SK-N-SH treated with all-trans-retinoic acid at 6 μM for 48 hours (cell line): ENCODE measurements around the gene SORCS3.

Experiments used
- ATAC-seq: fragments of 200-7000 bp; cut with Tn5 transposase; 3 replicates; pipeline ENCODE4 v1.9.1; 2020; ENCODE audit warnings: mild to moderate bottlenecking, moderate library complexity
- ARNTL ChIP-seq: fragments of 450-650 bp; formaldehyde crosslinking; IDR thresholded peaks from 2 replicates; pipeline ENCODE4 v1.5.0; 2020; ENCODE audit warnings: low read depth, mild to moderate bottlenecking, moderate library complexity, borderline replicate concordance
- BACH2 ChIP-seq: fragments of 250-450 bp; sonication (Bioruptor Pico); IDR thresholded peaks from 2 replicates; pipeline ENCODE4 v1.9.0; 2021; ENCODE audit warnings: mild to moderate bottlenecking, borderline replicate concordance
- CREB5 ChIP-seq: fragments of 250-450 bp; sonication (Bioruptor Pico); IDR thresholded peaks from 2 replicates; pipeline ENCODE4 v1.5.1; 2020; ENCODE audit warnings: low read depth, mild to moderate bottlenecking, moderate library complexity
- CSDC2 ChIP-seq: fragments of 250-450 bp; sonication (Bioruptor Pico); IDR thresholded peaks from 2 replicates; pipeline ENCODE4 v1.5.0; 2020; ENCODE audit warnings: mild to moderate bottlenecking, moderate library complexity
- ESRRG ChIP-seq: fragments of 250-450 bp; sonication (Bioruptor Pico); IDR thresholded peaks from 2 replicates; pipeline ENCODE4 v1.6.1; 2021; ENCODE audit warnings: mild to moderate bottlenecking
- GLIS3 ChIP-seq: fragments of 250-450 bp; sonication (Bioruptor Pico); IDR thresholded peaks from 2 replicates; pipeline ENCODE4 v1.5.0; 2020; ENCODE audit warnings: mild to moderate bottlenecking, moderate library complexity
- ISL1 ChIP-seq: fragments of 250-450 bp; sonication (Bioruptor Pico); IDR thresholded peaks from 2 replicates; pipeline ENCODE4 v2.1.2; 2022; ENCODE audit warnings: mild to moderate bottlenecking, moderate library complexity
- OSR1 ChIP-seq: fragments of 250-450 bp; sonication (Bioruptor Pico); IDR thresholded peaks from 2 replicates; pipeline ENCODE4 v1.8.0; 2022; ENCODE audit warnings: moderate library complexity, mild to moderate bottlenecking, inconsistent platforms
- PATZ1 ChIP-seq: fragments of 250-450 bp; sonication (Bioruptor Pico); IDR thresholded peaks from 2 replicates; pipeline ENCODE4 v1.8.0; 2020; ENCODE audit warnings: mild to moderate bottlenecking, moderate library complexity, borderline replicate concordance
- POU6F1 ChIP-seq: fragments of 250-450 bp; sonication (Bioruptor Pico); IDR thresholded peaks from 2 replicates; pipeline ENCODE4 v1.8.0; 2021; ENCODE audit warnings: low read depth, mild to moderate bottlenecking, moderate library complexity, borderline replicate concordance
- PPARA ChIP-seq: fragments of 250-450 bp; sonication (Bioruptor Pico); IDR thresholded peaks from 2 replicates; pipeline ENCODE4 v1.5.0; 2020; ENCODE audit warnings: mild to moderate bottlenecking, borderline replicate concordance
- RARB ChIP-seq: fragments of 250-450 bp; sonication (Bioruptor Pico); IDR thresholded peaks from 2 replicates; pipeline ENCODE4 v1.8.0; 2021; ENCODE audit warnings: mild to moderate bottlenecking, moderate library complexity
- SNAI2 ChIP-seq: fragments of 250-450 bp; sonication (Bioruptor Pico); IDR thresholded peaks from 2 replicates; pipeline ENCODE4 v1.5.0; 2020; ENCODE audit warnings: mild to moderate bottlenecking, moderate library complexity
- TCF4 ChIP-seq: fragments of 250-450 bp; sonication (Bioruptor Pico); IDR thresholded peaks from 2 replicates; pipeline ENCODE4 v1.8.0; 2021; ENCODE audit warnings: mild to moderate bottlenecking, moderate library complexity, borderline replicate concordance
- TOX ChIP-seq: fragments of 250-450 bp; sonication (Bioruptor Pico); IDR thresholded peaks from 2 replicates; pipeline ENCODE4 v1.8.0; 2021; ENCODE audit warnings: mild to moderate bottlenecking, moderate library complexity, borderline replicate concordance
- TSHZ2 ChIP-seq: fragments of 250-450 bp; sonication (Bioruptor Pico); IDR thresholded peaks from 2 replicates; pipeline ENCODE4 v1.5.0; 2020; ENCODE audit warnings: mild to moderate bottlenecking, moderate library complexity
- ZC3H10 ChIP-seq: fragments of 250-450 bp; sonication (Bioruptor Pico); IDR thresholded peaks from 2 replicates; pipeline ENCODE4 v1.5.1; 2021; ENCODE audit warnings: mild to moderate bottlenecking, moderate library complexity
- ZFP3 ChIP-seq: fragments of 250-450 bp; sonication (Bioruptor Pico); IDR thresholded peaks from 2 replicates; pipeline ENCODE4 v1.5.0; 2020; ENCODE audit warnings: mild to moderate bottlenecking, moderate library complexity
- ZFP30 ChIP-seq: fragments of 450-650 bp; formaldehyde crosslinking; IDR thresholded peaks from 2 replicates; pipeline ENCODE4 v1.5.0; 2022; ENCODE audit warnings: mild to moderate bottlenecking, moderate library complexity
- ZNF565 ChIP-seq: fragments of 450-650 bp; formaldehyde crosslinking; conservative IDR thresholded peaks from 2 replicates; pipeline ENCODE4 v1.5.0; 2020; ENCODE audit warnings: low read depth, mild to moderate bottlenecking, moderate library complexity
- ZNF8 ChIP-seq: fragments of 450-650 bp; formaldehyde crosslinking; IDR thresholded peaks from 2 replicates; pipeline ENCODE4 v1.5.0; 2020; ENCODE audit warnings: mild to moderate bottlenecking, moderate library complexity

SORCS3 gene

GRCh38 chr10:104809288-104810090 is 168.4 kb downstream of the SORCS3 start:
- TF ChIP-seq ZNF565 (CRISPR knock-in tag) (no peak), ESRRG (CRISPR knock-in tag) (no peak), TOX (no peak), POU6F1 (no peak), ZFP3 (CRISPR knock-in tag) (no peak), RARB (CRISPR knock-in tag) (no peak), GLIS3 (CRISPR knock-in tag) (no peak), ARNTL (CRISPR knock-in tag) (no peak), ZFP30 (no peak), OSR1 (CRISPR knock-in tag) (no peak), CSDC2 (CRISPR knock-in tag) (no peak), TSHZ2 (CRISPR knock-in tag) (no peak), SNAI2 (CRISPR knock-in tag) (no peak), ZC3H10 (CRISPR knock-in tag) (no peak)
- ATAC-seq: no peak

GRCh38 chr10:104811166-104811565 is 170.1 kb downstream of the SORCS3 start:
- TF ChIP-seq ZFP30 (no peak), ZFP3 (CRISPR knock-in tag) (no peak), PATZ1 (CRISPR knock-in tag) (no peak), PPARA (CRISPR knock-in tag) (no peak), TSHZ2 (CRISPR knock-in tag) (no peak)
- no peak for ATAC-seq

GRCh38 chr10:104816501-104816900 is 175.4 kb downstream of the SORCS3 start:
- no peak for ATAC-seq
- TF ChIP-seq GLIS3 (CRISPR knock-in tag) (no peak), SNAI2 (CRISPR knock-in tag) (no peak), RARB (CRISPR knock-in tag) (no peak), TOX (no peak), BACH2 (CRISPR knock-in tag) (no peak)

- ATAC-seq: no peak
- TF ChIP-seq ESRRG (CRISPR knock-in tag) (no peak), TSHZ2 (CRISPR knock-in tag) (no peak), BACH2 (CRISPR knock-in tag) (no peak), TCF4 (no peak), ARNTL (CRISPR knock-in tag) (no peak), CREB5 (no peak), ZNF8 (no peak), ZC3H10 (CRISPR knock-in tag) (no peak), ZFP3 (CRISPR knock-in tag) (no peak), ISL1 (CRISPR knock-in tag) (no peak), CSDC2 (CRISPR knock-in tag) (no peak), TOX (no peak), RARB (CRISPR knock-in tag) (no peak), SNAI2 (CRISPR knock-in tag) (no peak), ZNF565 (CRISPR knock-in tag) (no peak)
Measured at GRCh38 chr10:104819731-104820130, 178.6 kb downstream of the SORCS3 start.
